Panc1 (cell line): ENCODE results near the gene KCNT1. TPM values are rescaled to one million over a fixed set of nuclear protein-coding genes. Genes with fewer than 3 reads are reported as not detected.

Experiments
- ATAC-seq: fragments of 200-7000 bp; cut with Tn5 transposase; 2 replicates; pipeline ENCODE4 v1.9.1; 2020; ENCODE audit warnings: mild to moderate bottlenecking, moderate library complexity
- BruUV-seq: library from RNA; stranded (reverse); fragments of 400-500 nt; replicated peaks from 2 replicates; lab custom pipeline; 2021; lab: Mats Ljungman, UMichigan
- CTCF ChIA-PET: fragments of 300-600 bp; sonication (Branson Sonifier 250); formaldehyde crosslinking; loops from one replicate; lab custom pipeline; 2022; ENCODE audit warnings: antibody characterized with exemption; lab: Charles Lee
- POLR2A ChIA-PET: fragments of 300-600 bp; sonication (Branson Sonifier 250); formaldehyde crosslinking; loops from one replicate; lab custom pipeline; 2022; ENCODE audit warnings: antibody characterized with exemption; lab: Charles Lee
- DNase-seq: peaks from one replicate; pipeline ENCODE4 v3.0.0-alpha.2; 2010; ENCODE audit warnings: low read depth, low spot score
- H3K27ac ChIP-seq: 2 replicates; pipeline ENCODE4 v1.5.1; 2011; ENCODE audit warnings: mild to moderate bottlenecking, low read length, inconsistent platforms
- H3K27me3 ChIP-seq: fragments of 200-500 bp; sonication (Bioruptor generic); 2 replicates; pipeline ENCODE4 v1.6.0; 2014; ENCODE audit warnings: low read length, inconsistent platforms; ENCODE audit not compliant: control insufficient read depth, insufficient read depth
- H3K36me3 ChIP-seq: fragments of 200-500 bp; sonication (Bioruptor generic); 2 replicates; pipeline ENCODE4 v1.5.1; 2014; ENCODE audit warnings: inconsistent platforms, mild to moderate bottlenecking, low read length, moderate library complexity; ENCODE audit not compliant: control insufficient read depth, insufficient read depth
- H3K4me1 ChIP-seq: 2 replicates; pipeline ENCODE4 v1.5.1; 2011; ENCODE audit warnings: inconsistent platforms, mild to moderate bottlenecking, low read length, moderate library complexity; ENCODE audit not compliant: control insufficient read depth, insufficient read depth
- H3K4me3 ChIP-seq, 2 experiments: 2 replicates each; pipeline ENCODE4 v1.5.1; 2011 to 2012; ENCODE audit warnings: low read depth in 2 of 2, low read length in 2 of 2, mild to moderate bottlenecking in 2 of 2, inconsistent platforms in 1 of 2, moderate library complexity in 1 of 2
- H3K9me3 ChIP-seq: fragments of 200-500 bp; sonication (Bioruptor generic); 2 replicates; pipeline ENCODE4 v1.5.1; 2014; ENCODE audit warnings: low read depth, mild to moderate bottlenecking, inconsistent platforms, low read length, moderate library complexity; ENCODE audit not compliant: control insufficient read depth, insufficient read depth
- CTCF ChIP-seq: fragments of 450-650 bp; IDR thresholded peaks from 2 replicates; pipeline ENCODE4 v1.5.1; 2017; ENCODE audit warnings: mild to moderate bottlenecking
- POLR2AphosphoS5 ChIP-seq: IDR thresholded peaks from 2 replicates; pipeline ENCODE4 v1.6.1; 2012; ENCODE audit warnings: mild to moderate bottlenecking, low read depth, low read length, moderate library complexity
- REST ChIP-seq, 2 experiments: IDR thresholded peaks; 2 replicates each; pipeline ENCODE4 v1.6.1; 2011 to 2012; ENCODE audit warnings: low read depth in 2 of 2, control low read depth in 1 of 2, low read length in 1 of 2, mild to moderate bottlenecking in 1 of 2, moderate library complexity in 1 of 2; ENCODE audit not compliant: insufficient read depth in 1 of 2
- SIN3A ChIP-seq: IDR thresholded peaks from 2 replicates; pipeline ENCODE4 v1.6.1; 2012; ENCODE audit warnings: low read depth, mild to moderate bottlenecking, low read length, moderate library complexity, borderline replicate concordance; ENCODE audit not compliant: insufficient read depth
- TCF7L2 ChIP-seq: IDR thresholded peaks from 2 replicates; pipeline ENCODE4 v1.6.1; 2011; ENCODE audit warnings: mild to moderate bottlenecking, low read depth, low read length, inconsistent platforms
- in situ Hi-C: cut with HindIII; loops from 2 replicates; pipeline ENCODE4 v1.10.0; 2016; ENCODE audit warnings: low sequenced_read_pairs, low pct_unique_long_range_greater_than_20kb
- intact Hi-C: fragments of 100-400 bp; cut with micrococcal nuclease; formaldehyde crosslinking; loops from one replicate; pipeline ENCODE4 v1.10.0; 2022; ENCODE audit not compliant: unreplicated experiment
- total RNA-seq: library from RNA; stranded (reverse); gene quantifications from one replicate; pipeline ENCODE4 v1.2.1, GENCODE V29; 2021; ENCODE audit not compliant: unreplicated experiment

The KCNT1 gene
- total RNA-seq, 1 experiment from 2014 or later: not detected

- no peaks in the 10 kb centered on the region for H3K27me3 ChIP-seq
- ChIA-PET CTCF (no interaction called here), POLR2A (no interaction called here)
- in situ Hi-C loops (no loop called here), intact Hi-C loops (no loop called here)
- H3K36me3 ChIP-seq: no peaks in the 10 kb centered on the region
- no peak overlapping the region for H3K27ac ChIP-seq
- H3K4me1 ChIP-seq: no peaks in the 10 kb centered on the region
- H3K4me3 ChIP-seq: no peak overlapping the region
- no TSS peak for BruUV-seq
- H3K9me3 ChIP-seq: no peaks in the 10 kb centered on the region
- TF ChIP-seq REST (IDR thresholded peaks at IDR 0.05; ENCODE audit: insufficient read depth in 1 of 2, low read depth in 2 of 2, low read length in 1 of 2) (no peak), SIN3A (no peak), POLR2AphosphoS5 (no peak), TCF7L2 (no peak), CTCF (no peak)
- no peak for DNase-seq
- no peak for ATAC-seq
Observed at GRCh38 chr9:135683401-135684034, 18.5 kb upstream of the KCNT1 start.

GRCh38 chr9:135684691-135685090, 17.3 kb upstream of the KCNT1 start:
- Histone ChIP-seq H3K36me3 (no peaks in the 10 kb centered on the region), H3K4me1 (no peaks in the 10 kb centered on the region), H3K4me3 (no peak overlapping the region), H3K27me3 (no peaks in the 10 kb centered on the region), H3K9me3 (no peaks in the 10 kb centered on the region), H3K27ac (no peak overlapping the region)
- DNase-seq (no peak), ATAC-seq (no peak)
- TF ChIP-seq TCF7L2 (no peak), SIN3A (no peak), POLR2AphosphoS5 (no peak), CTCF (no peak)
- ChIA-PET POLR2A (no interaction called here), CTCF (interaction anchor here (0.7 kb wide), 1 partner anchor 36 kb away, joined by 3 read pairs; no protein-coding TSS in a partner anchor)
- in situ Hi-C loops: no loop called here
- intact Hi-C loops: no loop called here
- BruUV-seq: no TSS peak
